Gastrocnemius medialis (tissue), 4 donors: Measurements from ENCODE around the gene SCN9A. TPM values are rescaled to one million over a fixed set of nuclear protein-coding genes. Genes with fewer than 3 reads are reported as not detected.

Experiments used
- ATAC-seq, 2 donors: fragments of 150-250 bp; one replicate each; pipeline ENCODE4 v1.9.1; 2016
- DNase-seq, 2 donors: peaks; one replicate each; pipeline ENCODE4 v3.0.0-alpha.2; 2019
- H3K27ac ChIP-seq, 4 donors: fragments of 200-600 bp; sonication (generic); 1 replicate in 1 of 4; 2 replicates in 3 of 4; pipeline ENCODE4 v1.5.1; 2016 to 2018; ENCODE audit warnings: mild to moderate bottlenecking in 2 of 4, moderate library complexity in 1 of 4
- H3K27me3 ChIP-seq, 3 donors: fragments of 200-600 bp; sonication (generic) in 2 of 3; 1 replicate in 1 of 3; 2 replicates in 2 of 3; pipeline versions ENCODE4 v1.5.1 to v1.6.0; 2016 to 2019; ENCODE audit warnings: mild to moderate bottlenecking in 1 of 3, moderate library complexity in 1 of 3
- H3K36me3 ChIP-seq, 2 donors: fragments of 200-600 bp; sonication (generic) in 1 of 2; one replicate each; pipeline ENCODE4 v1.5.1; 2017 to 2018
- H3K4me1 ChIP-seq, 2 donors: fragments of 200-600 bp; sonication (generic) in 1 of 2; one replicate each; pipeline ENCODE4 v1.5.1; 2016 to 2017; ENCODE audit warnings: mild to moderate bottlenecking in 2 of 2
- H3K4me3 ChIP-seq, 4 donors: fragments of 200-600 bp; sonication (generic) in 3 of 4; 1 replicate in 1 of 4; 2 replicates in 3 of 4; pipeline ENCODE4 v1.5.1; 2016 to 2019; ENCODE audit warnings: mild to moderate bottlenecking in 2 of 4
- H3K9me3 ChIP-seq, 3 donors: fragments of 200-600 bp; sonication (generic) in 2 of 3; 1 replicate in 1 of 3; 2 replicates in 2 of 3; pipeline ENCODE4 v1.5.1; 2016 to 2019
- POLR2A ChIP-seq, 2 donors: fragments of 450-650 bp; IDR thresholded peaks; one replicate each; pipeline ENCODE4 v1.6.1; 2017; ENCODE audit warnings: antibody characterized with exemption in 2 of 2, mild to moderate bottlenecking in 2 of 2, moderate library complexity in 2 of 2
- in situ Hi-C, 4 donors: fragments of 200-750 bp; cut with MboI; loops; one replicate each; pipeline versions ENCODE4 v1.15.0 to v1.8.0; 2017; ENCODE audit warnings: low sequenced_read_pairs in 4 of 4
- intact Hi-C: fragments of 100-400 bp; cut with DNase I; formaldehyde crosslinking; loops from one replicate; pipeline ENCODE4 v1.15.1; 2023; ENCODE audit warnings: low total_unique reads
- total RNA-seq, 4 donors: library from RNA; depleted of rRNA; stranded (reverse); fragments of >200 nt; gene quantifications; one replicate each; pipeline versions ENCODE4 v1.1.0 to v1.2.3, GENCODE V29; 2016
- TF ChIP-seq, protein P1 (sequence below), 5 experiments: fragments of 450-650 bp in 3 of 5; fragments of 200-600 bp in 2 of 5; sonication (generic) in 2 of 5; IDR thresholded peaks in 4 of 5; conservative IDR thresholded peaks in 1 of 5; 1 replicate in 4 of 5; 2 replicates in 1 of 5; pipeline ENCODE4 v1.5.1; 2016 to 2019; ENCODE audit warnings: antibody characterized with exemption in 5 of 5, mild to moderate bottlenecking in 3 of 5, moderate library complexity in 3 of 5

The SCN9A gene
- total RNA-seq, 4 donors from 2014 or later, result 0.10 to 1.1 (median 0.49) TPM

GRCh38 chr2:166357068-166357949 lies 18.4 kb downstream of the SCN9A start:
- no peak for ATAC-seq
- Histone ChIP-seq H3K36me3 (no peaks in the 10 kb centered on the region), H3K4me3 (no peak overlapping the region), H3K27me3 (no peaks in the 10 kb centered on the region), H3K27ac (no peak overlapping the region), H3K9me3 (no peaks in the 10 kb centered on the region), H3K4me1 (no peaks in the 10 kb centered on the region)
- no peak for DNase-seq
- intact Hi-C loops, result no loop called here
- in situ Hi-C loops, result no loop called here
- TF ChIP-seq, protein P1, sequence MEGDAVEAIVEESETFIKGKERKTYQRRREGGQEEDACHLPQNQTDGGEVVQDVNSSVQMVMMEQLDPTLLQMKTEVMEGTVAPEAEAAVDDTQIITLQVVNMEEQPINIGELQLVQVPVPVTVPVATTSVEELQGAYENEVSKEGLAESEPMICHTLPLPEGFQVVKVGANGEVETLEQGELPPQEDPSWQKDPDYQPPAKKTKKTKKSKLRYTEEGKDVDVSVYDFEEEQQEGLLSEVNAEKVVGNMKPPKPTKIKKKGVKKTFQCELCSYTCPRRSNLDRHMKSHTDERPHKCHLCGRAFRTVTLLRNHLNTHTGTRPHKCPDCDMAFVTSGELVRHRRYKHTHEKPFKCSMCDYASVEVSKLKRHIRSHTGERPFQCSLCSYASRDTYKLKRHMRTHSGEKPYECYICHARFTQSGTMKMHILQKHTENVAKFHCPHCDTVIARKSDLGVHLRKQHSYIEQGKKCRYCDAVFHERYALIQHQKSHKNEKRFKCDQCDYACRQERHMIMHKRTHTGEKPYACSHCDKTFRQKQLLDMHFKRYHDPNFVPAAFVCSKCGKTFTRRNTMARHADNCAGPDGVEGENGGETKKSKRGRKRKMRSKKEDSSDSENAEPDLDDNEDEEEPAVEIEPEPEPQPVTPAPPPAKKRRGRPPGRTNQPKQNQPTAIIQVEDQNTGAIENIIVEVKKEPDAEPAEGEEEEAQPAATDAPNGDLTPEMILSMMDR (IDR thresholded peaks at IDR 0.05 in 4 of 5, conservative IDR thresholded peaks at IDR 0.05 in 1 of 5), result no peak
- no peak for TF ChIP-seq POLR2A (IDR thresholded peaks at IDR 0.05)

DNA sequence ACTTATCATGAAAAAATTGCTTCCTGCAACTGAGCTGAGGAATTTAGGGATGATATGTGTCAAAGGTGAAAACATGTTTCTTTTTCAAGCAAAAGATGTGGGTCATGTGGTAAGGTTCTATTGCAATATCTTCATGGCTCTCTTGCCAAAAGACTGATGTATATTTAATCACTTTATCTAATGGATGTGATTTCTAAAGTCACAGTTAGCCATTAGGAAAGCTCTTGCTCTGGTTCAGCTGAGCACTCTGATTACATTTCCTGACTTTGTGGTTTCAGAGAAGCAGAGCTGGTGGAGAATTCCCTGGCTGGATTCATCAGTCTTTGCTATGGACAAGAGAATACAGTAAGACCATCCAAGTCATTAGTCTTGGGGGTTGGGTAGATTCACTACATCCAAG lies 24.4 kb downstream of the SCN9A start:
- DNase-seq, result no peak
- TF ChIP-seq, protein P1 (IDR thresholded peaks at IDR 0.05 in 4 of 5, conservative IDR thresholded peaks at IDR 0.05 in 1 of 5), result no peak
- TF ChIP-seq POLR2A (IDR thresholded peaks at IDR 0.05), result no peak
- Histone ChIP-seq H3K27ac (no peak overlapping the region), H3K9me3 (no peaks in the 10 kb centered on the region), H3K27me3 (no peaks in the 10 kb centered on the region), H3K4me3 (no peak overlapping the region), H3K36me3 (no peaks in the 10 kb centered on the region), H3K4me1 (no peaks in the 10 kb centered on the region)
- no peak for ATAC-seq
- in situ Hi-C loops (no loop called here), intact Hi-C loops (no loop called here)

- ATAC-seq, result no peak
- TF ChIP-seq, protein P1 (IDR thresholded peaks at IDR 0.05 in 4 of 5, conservative IDR thresholded peaks at IDR 0.05 in 1 of 5), result no peak
- TF ChIP-seq POLR2A (IDR thresholded peaks at IDR 0.05), result no peak
- DNase-seq, result no peak
- no peaks in the 10 kb centered on the region for H3K36me3 ChIP-seq
- H3K4me3 ChIP-seq, result no peak overlapping the region
- in situ Hi-C loops, result no loop called here
- no peaks in the 10 kb centered on the region for H3K27me3 ChIP-seq
- no peak overlapping the region for H3K27ac ChIP-seq
- intact Hi-C loops, result no loop called here
- H3K9me3 ChIP-seq, result no peaks in the 10 kb centered on the region
- no peaks in the 10 kb centered on the region for H3K4me1 ChIP-seq
Observed at GRCh38 chr2:166350525-166350924, 25.2 kb downstream of the SCN9A start.

GRCh38 chr2:166344286-166345113 lies 31.2 kb downstream of the SCN9A start:
- no peaks in the 10 kb centered on the region for H3K36me3 ChIP-seq
- DNase-seq (no peak), ATAC-seq (no peak)
- no peaks in the 10 kb centered on the region for H3K9me3 ChIP-seq
- TF ChIP-seq, protein P1 (IDR thresholded peaks at IDR 0.05 in 4 of 5, conservative IDR thresholded peaks at IDR 0.05 in 1 of 5), result no peak
- TF ChIP-seq POLR2A (IDR thresholded peaks at IDR 0.05), result no peak
- no peak overlapping the region for H3K4me3 ChIP-seq
- in situ Hi-C loops, result no loop called here
- H3K27me3 ChIP-seq, result no peaks in the 10 kb centered on the region
- intact Hi-C loops, result no loop called here
- H3K27ac ChIP-seq, result no peak overlapping the region
- H3K4me1 ChIP-seq, result no peaks in the 10 kb centered on the region
